Activated CD8-positive, alpha-beta T cell treated with anti-CD3 and anti-CD28 coated beads for 36 hours (primary cell): ENCODE data around the gene MCL1. TPM values are rescaled to one million over a fixed set of nuclear protein-coding genes. Genes with fewer than 3 reads are reported as not detected.

Source experiments
- ATAC-seq: fragments of 200-7000 bp; cut with Tn5 transposase; one replicate; pipeline ENCODE4 v1.10.0; 2021; ENCODE audit warnings: mild to moderate bottlenecking, moderate library complexity
- CTCF ChIA-PET: fragments of 350-600 bp; sonication (Branson Sonifier 250); formaldehyde crosslinking; loops from one replicate; lab custom pipeline; 2021; ENCODE audit warnings: antibody characterized with exemption; lab: Charles Lee
- POLR2A ChIA-PET: fragments of 350-600 bp; sonication (Branson Sonifier 250); formaldehyde crosslinking; loops from one replicate; lab custom pipeline; 2021; ENCODE audit warnings: antibody characterized with exemption; lab: Charles Lee
- DNase-seq: peaks from one replicate; pipeline ENCODE4 v3.0.0-alpha.2; 2020
- H3K27ac Mint-ChIP-seq: one replicate; pipeline ENCODE4 v1.8.0; 2021; ENCODE audit warnings: mild to moderate bottlenecking, mixed read lengths
- H3K27me3 Mint-ChIP-seq: one replicate; pipeline ENCODE4 v1.8.0; 2021; ENCODE audit warnings: mixed read lengths
- H3K36me3 Mint-ChIP-seq: one replicate; pipeline ENCODE4 v1.8.0; 2021; ENCODE audit warnings: low read depth, mixed read lengths
- H3K4me1 Mint-ChIP-seq: one replicate; pipeline ENCODE4 v1.8.0; 2021; ENCODE audit warnings: low read depth, mixed read lengths
- H3K4me3 Mint-ChIP-seq: one replicate; pipeline ENCODE4 v1.8.0; 2021; ENCODE audit warnings: mild to moderate bottlenecking, moderate library complexity, mixed read lengths
- H3K9me3 Mint-ChIP-seq: one replicate; pipeline ENCODE4 v1.8.0; 2021; ENCODE audit warnings: mixed read lengths
- intact Hi-C: fragments of 100-400 bp; cut with micrococcal nuclease; formaldehyde crosslinking; loops from one replicate; pipeline ENCODE4 v1.10.0; 2022
- total RNA-seq, 2 experiments: library from RNA; stranded (reverse); gene quantifications; one replicate each; pipeline ENCODE4 v1.2.3, GENCODE V29; 2021
- TF ChIP-seq, protein P1 (sequence below): fragments of 200-600 bp; IDR thresholded peaks from one replicate; pipeline ENCODE4 v1.8.0; 2022; ENCODE audit warnings: antibody characterized with exemption, mild to moderate bottlenecking

The MCL1 gene
- total RNA-seq, 2 experiments from 2014 or later, result 207 TPM

DNA sequence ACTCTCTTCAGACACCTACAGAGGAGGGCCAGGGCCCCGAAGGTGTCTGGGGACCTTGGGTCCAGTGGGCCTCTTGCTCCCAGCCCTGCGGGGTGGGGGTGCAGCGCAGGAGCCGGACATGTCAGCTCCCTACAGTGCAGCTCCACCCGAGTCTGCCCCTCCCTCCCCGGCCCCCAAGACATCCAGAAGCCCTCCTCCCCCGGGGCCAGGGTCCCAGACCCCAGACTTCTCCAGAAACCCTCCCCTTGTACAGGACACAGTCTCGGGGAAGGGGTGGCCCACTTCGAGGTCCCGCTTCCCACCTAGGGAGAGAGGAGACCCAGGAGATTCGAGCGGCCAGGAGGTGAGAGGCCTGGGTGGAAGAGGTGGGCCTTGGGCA lies 26.5 kb downstream of the MCL1 start:
- intact Hi-C loops, result no loop called here
- Mint-ChIP-seq H3K36me3 (no peaks in the 10 kb centered on the region), H3K4me1 (peaks cover 29% of the 10 kb centered on the region), H3K27ac (no peak overlapping the region), H3K9me3 (no peaks in the 10 kb centered on the region), H3K4me3 (no peak overlapping the region), H3K27me3 (peaks cover 16% of the 10 kb centered on the region)
- ATAC-seq (no peak), DNase-seq (no peak)
- TF ChIP-seq, protein P1, sequence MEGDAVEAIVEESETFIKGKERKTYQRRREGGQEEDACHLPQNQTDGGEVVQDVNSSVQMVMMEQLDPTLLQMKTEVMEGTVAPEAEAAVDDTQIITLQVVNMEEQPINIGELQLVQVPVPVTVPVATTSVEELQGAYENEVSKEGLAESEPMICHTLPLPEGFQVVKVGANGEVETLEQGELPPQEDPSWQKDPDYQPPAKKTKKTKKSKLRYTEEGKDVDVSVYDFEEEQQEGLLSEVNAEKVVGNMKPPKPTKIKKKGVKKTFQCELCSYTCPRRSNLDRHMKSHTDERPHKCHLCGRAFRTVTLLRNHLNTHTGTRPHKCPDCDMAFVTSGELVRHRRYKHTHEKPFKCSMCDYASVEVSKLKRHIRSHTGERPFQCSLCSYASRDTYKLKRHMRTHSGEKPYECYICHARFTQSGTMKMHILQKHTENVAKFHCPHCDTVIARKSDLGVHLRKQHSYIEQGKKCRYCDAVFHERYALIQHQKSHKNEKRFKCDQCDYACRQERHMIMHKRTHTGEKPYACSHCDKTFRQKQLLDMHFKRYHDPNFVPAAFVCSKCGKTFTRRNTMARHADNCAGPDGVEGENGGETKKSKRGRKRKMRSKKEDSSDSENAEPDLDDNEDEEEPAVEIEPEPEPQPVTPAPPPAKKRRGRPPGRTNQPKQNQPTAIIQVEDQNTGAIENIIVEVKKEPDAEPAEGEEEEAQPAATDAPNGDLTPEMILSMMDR, result no peak
- ChIA-PET POLR2A (interaction anchor here (0.5 to 3.0 kb wide), 5 partner anchors 10 to 106 kb away, joined by 3 to 8 read pairs (median 3); partner anchors contain the start of gene ENSA), CTCF (interaction anchor here (4.9 kb wide), 1 partner anchor 8 kb away, joined by 45 read pairs; no protein-coding TSS in a partner anchor)

DNA sequence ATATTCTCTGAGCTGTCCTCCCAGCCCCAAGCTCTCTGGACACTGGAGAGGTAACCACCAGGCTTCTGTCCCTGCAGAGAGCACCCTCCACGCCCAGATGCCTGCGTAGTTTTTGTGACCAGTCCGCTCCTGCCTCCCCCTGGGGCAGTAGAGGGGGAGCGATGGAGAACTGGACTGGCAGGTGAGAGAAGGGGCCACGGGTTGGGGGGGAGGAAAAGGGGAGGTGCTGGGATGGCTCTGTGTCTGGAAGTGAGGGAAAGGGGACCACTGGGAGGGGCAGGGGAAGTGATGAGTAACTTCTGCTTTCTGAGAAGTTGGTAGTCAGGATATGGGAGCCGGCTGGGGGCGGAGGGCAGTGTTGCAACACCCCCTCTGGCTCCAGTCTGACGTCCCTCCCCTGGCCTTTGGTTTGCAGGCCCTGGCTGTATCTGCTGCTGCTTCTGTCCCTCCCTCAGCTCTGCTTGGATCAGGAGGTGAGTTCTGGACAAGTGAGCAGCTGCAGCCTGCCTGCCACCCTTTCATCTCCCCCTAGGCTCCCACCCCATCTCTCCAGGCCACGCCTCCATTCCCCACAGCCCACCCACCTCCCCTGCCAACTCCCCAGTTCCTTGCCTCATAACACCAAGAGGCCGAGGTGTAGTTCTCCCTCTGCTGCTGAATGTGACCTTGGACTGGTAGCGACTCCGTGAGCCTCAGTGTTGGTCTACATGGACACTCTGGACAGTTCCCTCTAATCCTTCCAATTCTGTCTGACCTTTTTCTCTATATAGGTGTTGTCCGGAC lies 27.1 kb downstream of the MCL1 start:
- H3K27me3 Mint-ChIP-seq, result peaks cover 16% of the 10 kb centered on the region
- H3K9me3 Mint-ChIP-seq, result no peaks in the 10 kb centered on the region
- peak; percentile 47 for DNase-seq
- intact Hi-C loops, result no loop called here
- TF ChIP-seq, protein P1, result no peak
- no peak overlapping the region for H3K4me3 Mint-ChIP-seq
- H3K36me3 Mint-ChIP-seq, result no peaks in the 10 kb centered on the region
- H3K27ac Mint-ChIP-seq, result no peak overlapping the region
- ATAC-seq, result peak; percentile 22
- ChIA-PET CTCF (interaction anchor here (1.0 to 4.9 kb wide), 2 partner anchors 9 to 36 kb away, joined by 3 to 45 read pairs; no protein-coding TSS in a partner anchor), POLR2A (interaction anchor here (0.5 to 3.0 kb wide), 7 partner anchors 7 to 106 kb away, joined by 3 to 9 read pairs (median 4); partner anchors contain the start of gene ENSA)
- H3K4me1 Mint-ChIP-seq, result peaks cover 29% of the 10 kb centered on the region

DNA sequence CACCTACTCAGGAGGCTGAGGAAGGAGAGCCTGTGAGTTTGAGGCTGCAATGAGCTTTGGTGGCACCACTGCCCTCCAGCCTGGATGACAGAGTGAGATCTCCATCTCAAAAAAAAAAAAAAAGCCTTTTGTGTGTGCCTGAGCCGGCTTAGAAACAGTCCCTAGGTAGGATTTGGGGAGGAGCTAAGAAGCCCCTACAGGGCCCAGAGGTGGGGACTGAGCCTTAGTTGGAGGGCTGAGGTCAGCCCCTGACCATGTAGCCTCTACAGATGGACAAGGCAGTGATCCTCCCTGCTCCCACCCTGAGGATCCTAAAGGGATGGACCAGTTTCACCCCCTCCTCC lies 27.7 kb downstream of the MCL1 start:
- H3K27me3 Mint-ChIP-seq, result peaks cover 18% of the 10 kb centered on the region
- no peaks in the 10 kb centered on the region for H3K36me3 Mint-ChIP-seq
- peaks cover 29% of the 10 kb centered on the region for H3K4me1 Mint-ChIP-seq
- H3K4me3 Mint-ChIP-seq, result no peak overlapping the region
- DNase-seq (no peak), ATAC-seq (no peak)
- TF ChIP-seq, protein P1, result no peak
- intact Hi-C loops, result no loop called here
- H3K27ac Mint-ChIP-seq, result no peak overlapping the region
- POLR2A ChIA-PET, result interaction anchor here (1.1 to 3.0 kb wide), 5 partner anchors 8 to 66 kb away, joined by 4 to 9 read pairs (median 6); no protein-coding TSS in a partner anchor
- no peaks in the 10 kb centered on the region for H3K9me3 Mint-ChIP-seq
- CTCF ChIA-PET, result interaction anchor here (1.0 to 4.9 kb wide), 3 partner anchors 10 to 444 kb away, joined by 3 to 45 read pairs (median 5); no protein-coding TSS in a partner anchor

DNA sequence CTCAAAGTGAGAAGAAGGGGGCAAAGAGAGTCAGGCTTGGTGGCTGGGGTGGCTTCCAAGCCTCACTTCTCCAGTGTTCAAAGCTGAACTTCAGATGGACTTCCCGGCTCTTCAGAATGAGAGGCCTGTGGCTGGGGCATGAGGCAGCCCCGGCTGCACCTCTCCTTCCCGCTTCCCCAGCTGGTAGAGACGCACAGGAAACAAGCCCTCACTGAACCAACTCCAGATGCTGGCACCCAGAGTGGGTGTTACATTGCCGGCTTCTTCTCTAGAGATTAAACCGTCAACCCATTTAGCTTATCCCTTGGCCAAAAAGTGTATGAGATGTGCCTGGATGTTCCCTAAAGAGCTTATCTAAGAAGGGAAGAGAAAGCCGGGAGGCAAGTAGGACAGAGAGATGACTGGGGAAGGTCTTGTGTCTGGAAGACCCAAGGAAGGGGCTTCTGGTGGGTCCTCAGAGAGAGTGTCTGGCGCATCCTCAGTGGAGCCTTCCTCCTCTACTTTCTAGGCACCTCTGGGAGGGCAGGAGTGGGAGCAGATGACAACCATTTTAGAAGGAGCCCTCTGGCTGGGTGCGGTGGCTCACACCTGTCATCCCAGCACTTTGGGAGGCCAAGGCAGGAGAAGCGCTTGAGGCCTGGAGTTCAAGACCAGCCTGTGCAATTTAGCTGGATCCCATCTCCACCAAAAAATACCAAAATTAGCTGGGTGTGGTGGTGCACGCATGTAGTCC lies 28.2 kb downstream of the MCL1 start:
- POLR2A ChIA-PET, result interaction anchor here (1.1 to 3.0 kb wide), 5 partner anchors 8 to 66 kb away, joined by 4 to 9 read pairs (median 6); no protein-coding TSS in a partner anchor
- H3K9me3 Mint-ChIP-seq, result no peaks in the 10 kb centered on the region
- H3K4me1 Mint-ChIP-seq, result peaks cover 29% of the 10 kb centered on the region
- no peaks in the 10 kb centered on the region for H3K36me3 Mint-ChIP-seq
- H3K27me3 Mint-ChIP-seq, result peaks cover 21% of the 10 kb centered on the region
- CTCF ChIA-PET, result interaction anchor here (1.0 to 4.9 kb wide), 4 partner anchors 10 to 445 kb away, joined by 3 to 45 read pairs (median 6); no protein-coding TSS in a partner anchor
- intact Hi-C loops, result no loop called here
- no peak overlapping the region for H3K27ac Mint-ChIP-seq
- no peak for ATAC-seq
- TF ChIP-seq, protein P1, result no peak
- DNase-seq, result peak; percentile 43
- no peak overlapping the region for H3K4me3 Mint-ChIP-seq
